COLO668 (cell line): ENCODE measurements around the gene UBE2D3.
"Not testable (repeated sequence)": the region's sequence is repeated elsewhere in the genome, so short reads cannot be mapped to it uniquely, and the experiment has no call there.

Experiments
- DNase-seq: peaks from one replicate; lab custom pipeline; 2025; ENCODE audit not compliant: unreplicated experiment; lab: John Stamatoyannopoulos, UW

Gene UBE2D3

GRCh38 chr4:102826890-102827673 is at the start of gene UBE2D3:
TSS of gene UBE2D3 (minus strand) at chr4:102827551. CDS start at chr4:102826508, 1,043 bp downstream.
- peak; percentile 95 for DNase-seq

GRCh38 chr4:102871772-102872171 is 44.4 kb upstream of the UBE2D3 start:
- no peak for DNase-seq

GRCh38 chr4:102869569-102870197 is 42.3 kb upstream of the UBE2D3 start:
- no peak for DNase-seq

GRCh38 chr4:102868781-102869568 is 41.6 kb upstream of the UBE2D3 start, which contains the start of gene CISD2:
TSS of gene CISD2 (plus strand) at chr4:102868992. CDS start at chr4:102869085, 93 bp downstream.
- peak; percentile 96 for DNase-seq

GRCh38 chr4:102868153-102868780 is 40.9 kb upstream of the UBE2D3 start:
- peak; percentile 17 for DNase-seq

GRCh38 chr4:102867278-102868152 is 40.2 kb upstream of the UBE2D3 start:
- DNase-seq: no peak

- DNase-seq: not testable (repeated sequence)
Measured at GRCh38 chr4:102865327-102865726, 38.0 kb upstream of the UBE2D3 start.

- no peak for DNase-seq
Measured at GRCh38 chr4:102862747-102863146, 35.4 kb upstream of the UBE2D3 start.

- DNase-seq: no peak
Measured at GRCh38 chr4:102862016-102862415, 34.7 kb upstream of the UBE2D3 start.

- no peak for DNase-seq
Measured at GRCh38 chr4:102860611-102861324, 33.4 kb upstream of the UBE2D3 start.

- DNase-seq: no peak
Measured at GRCh38 chr4:102858828-102859464, 31.6 kb upstream of the UBE2D3 start.

GRCh38 chr4:102850370-102850769 is 23.0 kb upstream of the UBE2D3 start:
- no peak for DNase-seq

- no peak for DNase-seq
Measured at GRCh38 chr4:102849579-102850104, 22.3 kb upstream of the UBE2D3 start.

GRCh38 chr4:102847687-102848086 is 20.3 kb upstream of the UBE2D3 start:
- no peak for DNase-seq

GRCh38 chr4:102843938-102844337 is 16.6 kb upstream of the UBE2D3 start:
- DNase-seq: no peak

GRCh38 chr4:102843273-102843672 is 15.9 kb upstream of the UBE2D3 start:
- no peak for DNase-seq

GRCh38 chr4:102842367-102842766 is 15.0 kb upstream of the UBE2D3 start:
- DNase-seq: no peak

- no peak for DNase-seq
Measured at GRCh38 chr4:102836596-102836995, 9.2 kb upstream of the UBE2D3 start.

GRCh38 chr4:102832667-102833066 is 5.3 kb upstream of the UBE2D3 start:
- no peak for DNase-seq
